T-cell (primary cell): ENCODE results near the gene MACROH2A2. TPM values are rescaled to one million over a fixed set of nuclear protein-coding genes. Genes with fewer than 3 reads are reported as not detected.
"Not testable (repeated sequence)": the region's sequence is repeated elsewhere in the genome, so short reads cannot be mapped to it uniquely, and the experiment has no call there.

Source experiments
- ATAC-seq, 4 experiments: fragments of 200-7000 bp in 3 of 4; fragments of 150-1000 bp in 1 of 4; cut with Tn5 transposase; replicated peaks in 1 of 4; 1 replicate in 3 of 4; 2 replicates in 1 of 4; pipeline ENCODE4 v1.10.0; 2021; ENCODE audit warnings: moderate library complexity in 3 of 4, mild to moderate bottlenecking in 2 of 4, moderate number of reproducible peaks in 1 of 4
- CTCF ChIA-PET, 2 donors: fragments of 300-600 bp; sonication (Branson Sonifier 250); formaldehyde crosslinking; loops; one replicate each; lab custom pipeline; 2022; ENCODE audit warnings: antibody characterized with exemption in 2 of 2; lab: Charles Lee
- POLR2A ChIA-PET, 2 donors: fragments of 300-600 bp; sonication (Branson Sonifier 250); formaldehyde crosslinking; loops; one replicate each; lab custom pipeline; 2022; ENCODE audit warnings: antibody characterized with exemption in 2 of 2; lab: Charles Lee
- DNase-seq, 35 experiments: peaks; one replicate each; pipeline versions ENCODE4 v3.0.0 to v3.0.0-alpha.2; 2013 to 2023
- H3K27ac ChIP-seq: one replicate; pipeline ENCODE4 v1.5.1; 2013; ENCODE audit warnings: low read length
- H3K27me3 ChIP-seq, 2 experiments: replicated peaks in 1 of 2; 1 replicate in 1 of 2; 2 replicates in 1 of 2; pipeline versions ENCODE4 v1.6.1 to v1.7.0; 2013; ENCODE audit warnings: low read length in 1 of 2, mixed read lengths in 1 of 2; ENCODE audit not compliant: control insufficient read depth in 2 of 2, insufficient read depth in 2 of 2; ENCODE audit errors: extremely low read depth in 1 of 2
- H3K36me3 ChIP-seq, 2 donors: 1 replicate in 1 of 2; 2 replicates in 1 of 2; pipeline versions ENCODE4 v1.6.1 to v1.7.0; 2013; ENCODE audit warnings: low read length in 1 of 2; ENCODE audit not compliant: control insufficient read depth in 2 of 2, insufficient read depth in 1 of 2; ENCODE audit errors: extremely low read depth in 1 of 2
- H3K4me1 ChIP-seq, 2 experiments: 1 replicate in 1 of 2; 2 replicates in 1 of 2; pipeline versions ENCODE4 v1.6.1 to v1.7.0; 2013; ENCODE audit warnings: low read length in 2 of 2, mixed read lengths in 1 of 2; ENCODE audit not compliant: insufficient read depth in 2 of 2, control insufficient read depth in 1 of 2; ENCODE audit errors: extremely low read depth in 1 of 2
- H3K4me3 ChIP-seq, 2 donors: 1 replicate in 1 of 2; 2 replicates in 1 of 2; pipeline versions ENCODE4 v1.5.1 to v1.7.0; 2013; ENCODE audit warnings: mild to moderate bottlenecking in 2 of 2, low read length in 1 of 2, moderate library complexity in 1 of 2; ENCODE audit not compliant: control insufficient read depth in 1 of 2; ENCODE audit errors: extremely low read depth in 1 of 2
- H3K9me3 ChIP-seq: 2 replicates; pipeline ENCODE4 v1.7.0; 2013
- H3K27ac Mint-ChIP-seq, 2 donors: one replicate each; pipeline ENCODE4 v1.8.0; 2020 to 2021; ENCODE audit warnings: mild to moderate bottlenecking in 2 of 2, mixed read lengths in 2 of 2
- H3K27me3 Mint-ChIP-seq, 2 donors: one replicate each; pipeline ENCODE4 v1.8.0; 2021 to 2022; ENCODE audit warnings: mixed read lengths in 2 of 2
- H3K36me3 Mint-ChIP-seq: one replicate; pipeline ENCODE4 v1.8.0; 2021; ENCODE audit warnings: mixed read lengths
- H3K4me1 Mint-ChIP-seq, 3 donors: one replicate each; pipeline ENCODE4 v1.8.0; 2020 to 2022; ENCODE audit warnings: mixed read lengths in 3 of 3, mild to moderate bottlenecking in 1 of 3
- H3K4me3 Mint-ChIP-seq, 3 donors: one replicate each; pipeline ENCODE4 v1.8.0; 2020 to 2022; ENCODE audit warnings: mild to moderate bottlenecking in 3 of 3, mixed read lengths in 3 of 3, moderate library complexity in 3 of 3
- H3K9me3 Mint-ChIP-seq, 3 donors: one replicate each; pipeline ENCODE4 v1.8.0; 2020 to 2022; ENCODE audit warnings: mixed read lengths in 3 of 3
- WGBS: methylation state at CpG from one replicate; pipeline ENCODE4 v1.1.5; 2013; ENCODE audit warnings: missing lambda C conversion rate; ENCODE audit not compliant: insufficient coverage; 5-methylcytosine and 5-hydroxymethylcytosine counted together
- total RNA-seq, 35 experiments: library from RNA in 6 of 35; stranded (reverse) in 6 of 35; fragments of 120-200 nt in 1 of 35; gene quantifications; one replicate each; pipeline versions ENCODE4 v1.2.1 to v1.2.4 and lab custom pipeline; 2013 to 2026

MACROH2A2 gene
- total RNA-seq, 5 donors from 2014 or later (not counting 1 experiment from before 2014, with no cell fraction given) = 3.1 to 4.7 (median 3.8) TPM

- no peaks in the 10 kb centered on the region for H3K4me1 ChIP-seq
- ChIA-PET POLR2A (no interaction called here), CTCF (no interaction called here)
- WGBS = no CpG with 5 or more reads among the region's 2 CpGs
- H3K9me3 Mint-ChIP-seq = no peaks in the 10 kb centered on the region
- H3K4me3 Mint-ChIP-seq = no peak overlapping the region
- DNase-seq (no peak), ATAC-seq (no peak)
- no peaks in the 10 kb centered on the region for H3K9me3 ChIP-seq
- no peak overlapping the region for H3K27ac Mint-ChIP-seq
- H3K36me3 Mint-ChIP-seq = no peaks in the 10 kb centered on the region
- H3K27me3 ChIP-seq = peaks cover 0 to 16% of the 10 kb centered on the region in 2 experiments
- no peak overlapping the region for H3K27ac ChIP-seq
- no peaks in the 10 kb centered on the region for H3K4me1 Mint-ChIP-seq
- no peaks in the 10 kb centered on the region for H3K36me3 ChIP-seq
- H3K27me3 Mint-ChIP-seq = peaks cover 5 to 8% of the 10 kb centered on the region in 2 donors
- H3K4me3 ChIP-seq = no peak overlapping the region
Observed at GRCh38 chr10:70074165-70074564, 21.5 kb downstream of the MACROH2A2 start.

GRCh38 chr10:70074971-70075370 is 22.3 kb downstream of the MACROH2A2 start:
- H3K4me1 Mint-ChIP-seq = no peaks in the 10 kb centered on the region
- ChIA-PET POLR2A (no interaction called here), CTCF (no interaction called here)
- Histone ChIP-seq H3K4me3 (no peak overlapping the region), H3K27ac (no peak overlapping the region), H3K4me1 (no peaks in the 10 kb centered on the region), H3K36me3 (no peaks in the 10 kb centered on the region), H3K27me3 (peaks cover 0 to 16% of the 10 kb centered on the region in 2 experiments), H3K9me3 (no peaks in the 10 kb centered on the region)
- DNase-seq (no peak), ATAC-seq (no peak)
- H3K9me3 Mint-ChIP-seq = no peaks in the 10 kb centered on the region
- H3K27me3 Mint-ChIP-seq = peaks cover 5 to 11% of the 10 kb centered on the region in 2 donors
- no peaks in the 10 kb centered on the region for H3K36me3 Mint-ChIP-seq
- no peak overlapping the region for H3K4me3 Mint-ChIP-seq
- WGBS = 80% methylated on average over 1 of the region's 2 CpGs
- H3K27ac Mint-ChIP-seq = no peak overlapping the region

- Mint-ChIP-seq H3K27me3 (peaks cover 5 to 11% of the 10 kb centered on the region in 2 donors), H3K4me1 (no peaks in the 10 kb centered on the region), H3K27ac (no peak overlapping the region), H3K9me3 (no peaks in the 10 kb centered on the region), H3K4me3 (no peak overlapping the region), H3K36me3 (no peaks in the 10 kb centered on the region)
- Histone ChIP-seq H3K4me1 (no peaks in the 10 kb centered on the region), H3K27ac (no peak overlapping the region), H3K4me3 (no peak overlapping the region), H3K9me3 (no peaks in the 10 kb centered on the region), H3K36me3 (no peaks in the 10 kb centered on the region), H3K27me3 (peaks cover 0 to 19% of the 10 kb centered on the region in 2 experiments)
- ATAC-seq = no peak
- DNase-seq = no peak
- 67% methylated on average over 2 of the region's 5 CpGs for WGBS
- ChIA-PET CTCF (interaction anchor here in 1 of 2 donors (0.6 kb wide), 1 partner anchor 216 kb away, joined by 4 read pairs; no protein-coding TSS in a partner anchor), POLR2A (no interaction called here)
Observed at GRCh38 chr10:70078329-70078728, 25.7 kb downstream of the MACROH2A2 start.

GRCh38 chr10:70078937-70079336 is 26.3 kb downstream of the MACROH2A2 start:
- CTCF ChIA-PET = interaction anchor here in 1 of 2 donors (1.0 kb wide), 1 partner anchor 285 kb away, joined by 3 read pairs; no protein-coding TSS in a partner anchor
- H3K36me3 Mint-ChIP-seq = no peaks in the 10 kb centered on the region
- Histone ChIP-seq H3K4me1 (no peaks in the 10 kb centered on the region), H3K4me3 (no peak overlapping the region), H3K27me3 (peaks cover 0 to 19% of the 10 kb centered on the region in 2 experiments), H3K27ac (no peak overlapping the region), H3K9me3 (no peaks in the 10 kb centered on the region), H3K36me3 (no peaks in the 10 kb centered on the region)
- H3K27ac Mint-ChIP-seq = no peak overlapping the region
- H3K9me3 Mint-ChIP-seq = no peaks in the 10 kb centered on the region
- H3K27me3 Mint-ChIP-seq = peaks cover 5 to 11% of the 10 kb centered on the region in 2 donors
- POLR2A ChIA-PET = no interaction called here
- DNase-seq = no peak
- no peaks in the 10 kb centered on the region for H3K4me1 Mint-ChIP-seq
- WGBS = 84% methylated on average over 5 of the region's 7 CpGs
- ATAC-seq = no peak
- no peak overlapping the region for H3K4me3 Mint-ChIP-seq

GRCh38 chr10:70080789-70081188 is 28.1 kb downstream of the MACROH2A2 start:
- H3K27ac ChIP-seq, H3K4me3 Mint-ChIP-seq, H3K36me3 ChIP-seq, H3K4me1 ChIP-seq, H3K36me3 Mint-ChIP-seq, H3K4me3 ChIP-seq, H3K4me1 Mint-ChIP-seq, H3K9me3 Mint-ChIP-seq, ATAC-seq, H3K9me3 ChIP-seq, DNase-seq, H3K27ac Mint-ChIP-seq: not testable (repeated sequence)
- 86% methylated on average over 1 of the region's 2 CpGs for WGBS
- H3K27me3 Mint-ChIP-seq = peaks cover 5 to 11% of the 10 kb centered on the region in 2 donors
- H3K27me3 ChIP-seq = peaks cover 0 to 13% of the 10 kb centered on the region in 2 experiments
- ChIA-PET CTCF (interaction anchor here in 1 of 2 donors (0.7 kb wide), 1 partner anchor 352 kb away, joined by 3 read pairs; no protein-coding TSS in a partner anchor), POLR2A (interaction anchor here in 1 of 2 donors (0.6 kb wide), 1 partner anchor 785 kb away, joined by 4 read pairs; no protein-coding TSS in a partner anchor)

GRCh38 chr10:70084189-70084588 is 31.5 kb downstream of the MACROH2A2 start:
- no peak overlapping the region for H3K4me3 ChIP-seq
- no peaks in the 10 kb centered on the region for H3K36me3 Mint-ChIP-seq
- H3K27ac ChIP-seq = no peak overlapping the region
- H3K9me3 Mint-ChIP-seq = no peaks in the 10 kb centered on the region
- no peaks in the 10 kb centered on the region for H3K4me1 ChIP-seq
- no peak overlapping the region for H3K27ac Mint-ChIP-seq
- H3K27me3 Mint-ChIP-seq = peaks cover 0 to 3% of the 10 kb centered on the region in 2 donors
- 78% methylated on average over 4 of the region's 6 CpGs for WGBS
- peaks cover 0 to 3% of the 10 kb centered on the region in 2 experiments for H3K27me3 ChIP-seq
- no peaks in the 10 kb centered on the region for H3K9me3 ChIP-seq
- no peak overlapping the region for H3K4me3 Mint-ChIP-seq
- no peaks in the 10 kb centered on the region for H3K4me1 Mint-ChIP-seq
- ChIA-PET POLR2A (no interaction called here), CTCF (interaction anchor here in 1 of 2 donors (0.8 to 0.9 kb wide), 3 partner anchors 9 to 349 kb away, joined by 3 to 6 read pairs (median 3); partner anchors contain the start of gene TYSND1)
- no peaks in the 10 kb centered on the region for H3K36me3 ChIP-seq
- DNase-seq (peak in 1 of 35 experiments; percentile 16), ATAC-seq (no peak)
